GM12872 (cell line): ENCODE results near the gene MYEF2.

Experiments used
- TF ChIP-seq, protein P1 (sequence below): IDR thresholded peaks from 3 replicates; pipeline ENCODE4 v1.5.1; 2011; ENCODE audit warnings: low read depth, mild to moderate bottlenecking, low read length, moderate library complexity; ENCODE audit not compliant: insufficient read depth

Gene MYEF2, protein sequence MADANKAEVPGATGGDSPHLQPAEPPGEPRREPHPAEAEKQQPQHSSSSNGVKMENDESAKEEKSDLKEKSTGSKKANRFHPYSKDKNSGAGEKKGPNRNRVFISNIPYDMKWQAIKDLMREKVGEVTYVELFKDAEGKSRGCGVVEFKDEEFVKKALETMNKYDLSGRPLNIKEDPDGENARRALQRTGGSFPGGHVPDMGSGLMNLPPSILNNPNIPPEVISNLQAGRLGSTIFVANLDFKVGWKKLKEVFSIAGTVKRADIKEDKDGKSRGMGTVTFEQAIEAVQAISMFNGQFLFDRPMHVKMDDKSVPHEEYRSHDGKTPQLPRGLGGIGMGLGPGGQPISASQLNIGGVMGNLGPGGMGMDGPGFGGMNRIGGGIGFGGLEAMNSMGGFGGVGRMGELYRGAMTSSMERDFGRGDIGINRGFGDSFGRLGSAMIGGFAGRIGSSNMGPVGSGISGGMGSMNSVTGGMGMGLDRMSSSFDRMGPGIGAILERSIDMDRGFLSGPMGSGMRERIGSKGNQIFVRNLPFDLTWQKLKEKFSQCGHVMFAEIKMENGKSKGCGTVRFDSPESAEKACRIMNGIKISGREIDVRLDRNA

GRCh38 chr15:48177766-48178647 is at the start of gene MYEF2:
MYEF2 (minus strand) TSS chr15:48178295; CDS start chr15:48178237, 58 bp downstream.
- TF ChIP-seq, protein P1, sequence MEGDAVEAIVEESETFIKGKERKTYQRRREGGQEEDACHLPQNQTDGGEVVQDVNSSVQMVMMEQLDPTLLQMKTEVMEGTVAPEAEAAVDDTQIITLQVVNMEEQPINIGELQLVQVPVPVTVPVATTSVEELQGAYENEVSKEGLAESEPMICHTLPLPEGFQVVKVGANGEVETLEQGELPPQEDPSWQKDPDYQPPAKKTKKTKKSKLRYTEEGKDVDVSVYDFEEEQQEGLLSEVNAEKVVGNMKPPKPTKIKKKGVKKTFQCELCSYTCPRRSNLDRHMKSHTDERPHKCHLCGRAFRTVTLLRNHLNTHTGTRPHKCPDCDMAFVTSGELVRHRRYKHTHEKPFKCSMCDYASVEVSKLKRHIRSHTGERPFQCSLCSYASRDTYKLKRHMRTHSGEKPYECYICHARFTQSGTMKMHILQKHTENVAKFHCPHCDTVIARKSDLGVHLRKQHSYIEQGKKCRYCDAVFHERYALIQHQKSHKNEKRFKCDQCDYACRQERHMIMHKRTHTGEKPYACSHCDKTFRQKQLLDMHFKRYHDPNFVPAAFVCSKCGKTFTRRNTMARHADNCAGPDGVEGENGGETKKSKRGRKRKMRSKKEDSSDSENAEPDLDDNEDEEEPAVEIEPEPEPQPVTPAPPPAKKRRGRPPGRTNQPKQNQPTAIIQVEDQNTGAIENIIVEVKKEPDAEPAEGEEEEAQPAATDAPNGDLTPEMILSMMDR: 0 out of 3 replicates have a peak, but pooled peaks have one; percentile 16

DNA sequence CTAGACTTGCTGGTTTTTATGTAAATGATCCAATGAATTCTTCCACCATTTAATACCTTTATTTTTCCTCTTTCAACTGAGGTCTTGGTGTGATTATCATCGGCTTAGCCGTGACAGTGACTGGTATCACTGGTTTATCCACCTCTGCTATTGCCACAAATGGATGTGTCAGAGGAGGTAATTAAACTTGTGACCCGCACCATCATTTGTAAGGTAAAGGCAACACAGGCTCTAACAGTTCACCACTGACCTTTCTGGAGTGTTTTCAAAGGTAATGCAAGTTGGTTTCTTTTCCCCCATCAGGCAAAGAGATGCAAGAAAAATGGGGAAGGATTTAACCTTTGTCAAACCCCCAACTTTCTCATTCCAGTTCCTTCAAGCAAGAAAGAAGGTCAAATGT is 47.7 kb upstream of the MYEF2 start:
- TF ChIP-seq, protein P1: no peak

DNA sequence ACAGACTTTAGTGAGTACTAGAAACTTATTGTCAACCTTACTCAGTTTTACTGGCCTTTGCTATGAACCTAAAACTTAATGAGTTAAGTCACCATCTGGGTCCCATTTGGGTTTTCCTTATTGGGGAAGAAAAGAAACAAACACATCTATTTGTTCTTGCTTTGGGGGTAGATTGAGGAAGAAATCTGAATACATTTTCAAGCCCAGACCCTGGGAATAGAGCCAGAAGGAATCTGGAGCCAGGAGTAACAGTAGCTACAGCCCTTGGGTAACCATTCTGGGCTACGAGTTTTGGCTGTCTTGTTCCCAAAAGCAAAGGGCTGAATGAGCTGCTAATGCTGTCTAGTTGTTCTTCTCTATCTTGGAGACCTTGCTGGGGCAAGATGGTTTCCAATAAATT is 44.5 kb upstream of the MYEF2 start:
- TF ChIP-seq, protein P1: no peak

GRCh38 chr15:48221885-48222284 is 43.8 kb upstream of the MYEF2 start:
- TF ChIP-seq, protein P1: no peak

DNA sequence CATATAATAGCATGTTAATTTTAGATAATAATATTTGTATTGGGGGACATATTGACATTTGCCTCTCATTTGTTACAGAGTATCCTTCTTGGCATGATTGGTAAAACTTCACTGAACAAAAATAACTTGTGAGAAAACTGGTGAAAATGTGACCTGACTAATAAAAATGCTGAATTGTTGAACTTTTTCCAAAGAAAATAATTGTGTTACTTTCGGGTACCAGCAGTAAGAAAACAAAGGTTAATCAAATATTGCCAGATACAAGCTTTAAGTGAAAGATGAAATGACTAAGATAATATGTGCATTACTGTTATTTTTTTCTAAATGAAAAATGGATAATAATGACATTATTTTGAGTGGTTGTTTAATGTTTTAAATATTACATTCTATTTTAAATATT is 43.2 kb upstream of the MYEF2 start:
- TF ChIP-seq, protein P1: no peak

GRCh38 chr15:48205981-48206380 is 27.9 kb upstream of the MYEF2 start, which contains the start of gene SLC12A1:
SLC12A1 (plus strand) TSS chr15:48206302; CDS start chr15:48207720, 1,418 bp downstream.
- TF ChIP-seq, protein P1: no peak

DNA sequence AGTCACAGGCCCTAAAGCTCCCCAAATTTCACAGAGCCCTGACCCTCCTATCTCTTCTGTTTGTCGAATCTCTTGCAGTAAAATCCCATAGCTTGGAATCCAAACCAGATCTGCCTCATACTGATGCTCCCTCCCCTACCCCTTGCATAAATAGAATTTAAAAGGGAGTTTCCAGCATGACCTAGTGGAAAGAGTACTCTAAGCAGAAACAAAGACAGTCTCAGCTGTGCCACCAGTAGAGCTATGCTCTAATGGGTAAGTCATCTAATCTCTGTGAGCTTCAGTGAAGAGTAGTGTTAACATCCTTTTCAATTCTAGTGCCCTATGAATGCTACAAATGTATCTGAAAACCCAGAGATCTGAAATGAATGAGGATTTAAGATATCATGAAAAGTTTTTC is 24.0 kb upstream of the MYEF2 start:
- TF ChIP-seq, protein P1: no peak
